Endodermal cell (in vitro differentiated cells): ENCODE data around the gene ARHGAP44. TPM values are rescaled to one million over a fixed set of nuclear protein-coding genes. Genes with fewer than 3 reads are reported as not detected.

ENCODE experiments used
- DNase-seq: peaks from one replicate; pipeline ENCODE4 v3.0.0-alpha.2; 2017
- H3K27ac ChIP-seq: 2 replicates; pipeline ENCODE4 v1.5.1; 2013; ENCODE audit warnings: mild to moderate bottlenecking, low read depth, low read length, moderate library complexity
- H3K27me3 ChIP-seq: 2 replicates; pipeline ENCODE4 v1.6.1; 2013; ENCODE audit warnings: mild to moderate bottlenecking, low read length, moderate library complexity; ENCODE audit not compliant: insufficient read depth, control insufficient read depth, poor library complexity, severe bottlenecking
- H3K36me3 ChIP-seq: 2 replicates; pipeline ENCODE4 v1.7.0; 2013; ENCODE audit warnings: mild to moderate bottlenecking, low read length, moderate library complexity; ENCODE audit not compliant: control insufficient read depth, insufficient read depth
- H3K4me1 ChIP-seq: one replicate; pipeline ENCODE4 v1.7.0; 2013; ENCODE audit warnings: low read length; ENCODE audit not compliant: control insufficient read depth, insufficient read depth
- H3K4me3 ChIP-seq: 2 replicates; pipeline ENCODE4 v1.5.1; 2013; ENCODE audit warnings: mild to moderate bottlenecking, low read length, moderate library complexity
- H3K9ac ChIP-seq: 2 replicates; pipeline ENCODE4 v1.6.1; 2013; ENCODE audit warnings: mild to moderate bottlenecking, low read length, moderate library complexity; ENCODE audit not compliant: poor library complexity, severe bottlenecking; ENCODE audit errors: extremely low read depth
- H3K9me3 ChIP-seq: 2 replicates; pipeline ENCODE4 v1.6.1; 2013; ENCODE audit warnings: mild to moderate bottlenecking, low read length, moderate library complexity; ENCODE audit not compliant: control insufficient read depth
- H3K27ac Mint-ChIP-seq: 2 replicates; pipeline ENCODE4 v1.8.0; 2020; ENCODE audit warnings: mixed read lengths
- H3K27me3 Mint-ChIP-seq: 2 replicates; pipeline ENCODE4 v1.8.0; 2021; ENCODE audit warnings: mild to moderate bottlenecking, mixed read lengths; ENCODE audit not compliant: insufficient read depth
- H3K36me3 Mint-ChIP-seq: 2 replicates; pipeline ENCODE4 v1.8.0; 2020; ENCODE audit warnings: low read depth, mixed read lengths
- H3K4me1 Mint-ChIP-seq: 2 replicates; pipeline ENCODE4 v1.8.0; 2020; ENCODE audit warnings: mixed read lengths
- H3K4me3 Mint-ChIP-seq: 2 replicates; pipeline ENCODE4 v1.8.0; 2020; ENCODE audit warnings: mild to moderate bottlenecking, moderate library complexity, mixed read lengths
- H3K9me3 Mint-ChIP-seq: 2 replicates; pipeline ENCODE4 v1.8.0; 2020; ENCODE audit warnings: mild to moderate bottlenecking, mixed read lengths
- WGBS, 2 experiments: methylation state at CpG; one replicate each; pipeline versions ENCODE4 v1.1.5 to v1.1.7; 2013; ENCODE audit warnings: missing lambda C conversion rate in 2 of 2, mixed read lengths in 1 of 2; ENCODE audit not compliant: insufficient coverage in 1 of 2, insufficient read length in 1 of 2; 5-methylcytosine and 5-hydroxymethylcytosine counted together
- total RNA-seq, 2 donors: library from RNA; stranded (reverse); fragmentation: NEBNext Ultra II Directional in 1 of 2; extraction: Animal tissue kit (Norgen Biotek cat#: 25700) in 1 of 2; gene quantifications; 2 replicates in 1 of 2; 3 replicates in 1 of 2; pipeline ENCODE4 v1.2.1, GENCODE V29; 2021
- TF ChIP-seq, protein P1 (sequence below): fragments of 200-600 bp; sonication (generic); conservative IDR thresholded peaks from 2 replicates; pipeline ENCODE4 v1.5.0; 2021; ENCODE audit warnings: antibody characterized with exemption, mild to moderate bottlenecking

The ARHGAP44 gene
- total RNA-seq, 2 donors from 2014 or later, result 14.2 to 21.9 TPM

DNA sequence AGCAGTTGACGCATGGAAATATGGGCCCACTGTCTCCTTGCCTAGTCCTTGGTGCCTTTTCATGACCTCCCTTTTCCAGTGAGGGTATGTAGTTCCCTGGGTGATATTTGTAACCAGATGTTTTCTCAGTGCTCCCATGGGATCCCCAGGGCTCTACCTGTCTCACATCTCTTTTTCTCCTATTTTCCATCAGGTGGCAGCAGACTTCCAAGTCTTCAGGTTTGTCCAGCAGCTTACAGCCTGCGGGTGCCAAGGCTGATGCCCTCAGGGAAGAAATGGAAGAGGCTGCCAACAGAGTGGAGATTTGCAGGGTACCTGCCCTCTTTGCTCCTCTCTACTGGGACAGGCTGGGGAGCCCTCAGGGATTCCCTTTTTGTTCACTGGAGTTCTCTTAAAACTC lies 139.4 kb downstream of the ARHGAP44 start:
- DNase-seq, result peak; percentile 65
- H3K9me3 Mint-ChIP-seq, result no peaks in the 10 kb centered on the region
- H3K36me3 Mint-ChIP-seq, result peaks cover 8% of the 10 kb centered on the region
- no peak overlapping the region for H3K4me3 Mint-ChIP-seq
- Histone ChIP-seq H3K9me3 (no peaks in the 10 kb centered on the region), H3K27me3 (no peaks in the 10 kb centered on the region), H3K27ac (no peak overlapping the region), H3K4me1 (peaks cover 8% of the 10 kb centered on the region), H3K36me3 (no peaks in the 10 kb centered on the region), H3K4me3 (no peak overlapping the region), H3K9ac (no peak overlapping the region)
- 80 to 91% methylated on average over 1 to 2 of the region's 2 CpGs for WGBS, 2 experiments
- no peak overlapping the region for H3K27ac Mint-ChIP-seq
- peaks cover 4% of the 10 kb centered on the region for H3K4me1 Mint-ChIP-seq
- H3K27me3 Mint-ChIP-seq, result no peaks in the 10 kb centered on the region
- TF ChIP-seq, protein P1, sequence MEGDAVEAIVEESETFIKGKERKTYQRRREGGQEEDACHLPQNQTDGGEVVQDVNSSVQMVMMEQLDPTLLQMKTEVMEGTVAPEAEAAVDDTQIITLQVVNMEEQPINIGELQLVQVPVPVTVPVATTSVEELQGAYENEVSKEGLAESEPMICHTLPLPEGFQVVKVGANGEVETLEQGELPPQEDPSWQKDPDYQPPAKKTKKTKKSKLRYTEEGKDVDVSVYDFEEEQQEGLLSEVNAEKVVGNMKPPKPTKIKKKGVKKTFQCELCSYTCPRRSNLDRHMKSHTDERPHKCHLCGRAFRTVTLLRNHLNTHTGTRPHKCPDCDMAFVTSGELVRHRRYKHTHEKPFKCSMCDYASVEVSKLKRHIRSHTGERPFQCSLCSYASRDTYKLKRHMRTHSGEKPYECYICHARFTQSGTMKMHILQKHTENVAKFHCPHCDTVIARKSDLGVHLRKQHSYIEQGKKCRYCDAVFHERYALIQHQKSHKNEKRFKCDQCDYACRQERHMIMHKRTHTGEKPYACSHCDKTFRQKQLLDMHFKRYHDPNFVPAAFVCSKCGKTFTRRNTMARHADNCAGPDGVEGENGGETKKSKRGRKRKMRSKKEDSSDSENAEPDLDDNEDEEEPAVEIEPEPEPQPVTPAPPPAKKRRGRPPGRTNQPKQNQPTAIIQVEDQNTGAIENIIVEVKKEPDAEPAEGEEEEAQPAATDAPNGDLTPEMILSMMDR, result peak; percentile 67

DNA sequence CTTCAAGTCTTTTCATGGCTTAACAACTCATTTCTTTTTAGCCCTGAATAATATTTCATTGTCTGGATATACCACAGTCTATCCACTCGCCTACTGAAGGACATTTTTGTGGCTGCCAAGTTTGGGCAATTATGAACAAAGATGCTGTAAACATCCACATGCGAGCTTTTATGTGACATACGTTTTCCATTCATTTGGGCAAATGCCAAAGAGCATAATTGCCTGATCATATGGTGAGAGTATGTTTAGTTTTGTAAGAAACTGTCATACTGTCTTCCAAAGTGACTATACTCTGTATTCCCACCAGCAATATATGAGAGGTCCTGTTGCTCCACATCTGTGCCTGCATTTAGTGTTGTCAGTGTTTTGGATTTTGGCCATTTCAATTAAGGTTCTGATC lies 147.2 kb downstream of the ARHGAP44 start:
- Mint-ChIP-seq H3K36me3 (peaks cover 30% of the 10 kb centered on the region), H3K27me3 (no peaks in the 10 kb centered on the region), H3K4me1 (no peaks in the 10 kb centered on the region), H3K9me3 (peaks cover 11% of the 10 kb centered on the region), H3K27ac (no peak overlapping the region), H3K4me3 (no peak overlapping the region)
- H3K9ac ChIP-seq, result no peak overlapping the region
- no peaks in the 10 kb centered on the region for H3K9me3 ChIP-seq
- H3K27me3 ChIP-seq, result no peaks in the 10 kb centered on the region
- 82 to 89% methylated on average over 3 of the region's 3 CpGs for WGBS, 2 experiments
- no peaks in the 10 kb centered on the region for H3K36me3 ChIP-seq
- no peak overlapping the region for H3K4me3 ChIP-seq
- no peak overlapping the region for H3K27ac ChIP-seq
- no peaks in the 10 kb centered on the region for H3K4me1 ChIP-seq
- no peak for DNase-seq
- TF ChIP-seq, protein P1, result no peak

DNA sequence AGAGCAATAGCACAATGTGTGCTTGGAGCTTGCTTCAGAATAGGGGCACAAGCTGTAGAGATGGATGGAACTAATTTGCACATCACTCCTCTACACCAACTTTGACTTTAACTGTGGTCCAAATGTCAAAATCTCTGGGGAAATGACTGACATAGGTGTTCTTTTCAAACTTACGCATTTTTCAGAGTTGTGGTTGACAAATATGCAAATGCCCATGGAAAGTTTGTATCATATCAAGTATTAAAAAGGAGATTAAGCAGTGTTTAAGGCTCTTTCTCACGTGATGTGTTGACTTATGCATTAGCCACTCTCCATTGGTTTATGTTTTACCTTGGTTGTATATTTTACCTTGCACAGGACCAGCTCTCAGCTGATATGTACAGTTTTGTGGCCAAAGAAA lies 151.4 kb downstream of the ARHGAP44 start:
- Histone ChIP-seq H3K36me3 (no peaks in the 10 kb centered on the region), H3K27ac (no peak overlapping the region), H3K4me3 (no peak overlapping the region), H3K9me3 (no peaks in the 10 kb centered on the region), H3K9ac (no peak overlapping the region), H3K27me3 (no peaks in the 10 kb centered on the region), H3K4me1 (no peaks in the 10 kb centered on the region)
- WGBS, 2 experiments, result 95 to 100% methylated on average over 2 of the region's 2 CpGs
- Mint-ChIP-seq H3K27me3 (no peaks in the 10 kb centered on the region), H3K4me1 (no peaks in the 10 kb centered on the region), H3K9me3 (peaks cover 11% of the 10 kb centered on the region), H3K4me3 (no peak overlapping the region), H3K36me3 (peaks cover 24% of the 10 kb centered on the region), H3K27ac (no peak overlapping the region)
- TF ChIP-seq, protein P1, result no peak
- DNase-seq, result no peak
